T-helper 2 cell treated with Interferon-gamma antibody and Interleukin-4, amounts not matched to agents 5 μg/mL and 100 μg/mL, for 36 hours (primary cell): ENCODE measurements around the gene PCDHA11.
A peak's percentile ranks its signal among the peaks of the same experiment; 100 is the strongest.
"Not testable (repeated sequence)": the region's sequence is repeated elsewhere in the genome, so short reads cannot be mapped to it uniquely, and the experiment has no call there.

ENCODE experiments used
- DNase-seq: peaks from one replicate; pipeline ENCODE4 v3.0.0; 2021; ENCODE audit warnings: low spot score
- H3K27ac Mint-ChIP-seq: one replicate; pipeline ENCODE4 v1.8.0; 2021; ENCODE audit warnings: mild to moderate bottlenecking, mixed read lengths
- H3K27me3 Mint-ChIP-seq: one replicate; pipeline ENCODE4 v1.8.0; 2021; ENCODE audit warnings: low read depth, mixed read lengths
- H3K36me3 Mint-ChIP-seq: one replicate; pipeline ENCODE4 v1.8.0; 2021; ENCODE audit warnings: low read depth, mixed read lengths
- H3K4me1 Mint-ChIP-seq: one replicate; pipeline ENCODE4 v1.8.0; 2021; ENCODE audit warnings: low read depth, mixed read lengths
- H3K4me3 Mint-ChIP-seq: one replicate; pipeline ENCODE4 v1.8.0; 2022; ENCODE audit warnings: mild to moderate bottlenecking, moderate library complexity, mixed read lengths
- H3K9me3 Mint-ChIP-seq: one replicate; pipeline ENCODE4 v1.8.0; 2021; ENCODE audit warnings: mixed read lengths

Gene PCDHA11

DNA sequence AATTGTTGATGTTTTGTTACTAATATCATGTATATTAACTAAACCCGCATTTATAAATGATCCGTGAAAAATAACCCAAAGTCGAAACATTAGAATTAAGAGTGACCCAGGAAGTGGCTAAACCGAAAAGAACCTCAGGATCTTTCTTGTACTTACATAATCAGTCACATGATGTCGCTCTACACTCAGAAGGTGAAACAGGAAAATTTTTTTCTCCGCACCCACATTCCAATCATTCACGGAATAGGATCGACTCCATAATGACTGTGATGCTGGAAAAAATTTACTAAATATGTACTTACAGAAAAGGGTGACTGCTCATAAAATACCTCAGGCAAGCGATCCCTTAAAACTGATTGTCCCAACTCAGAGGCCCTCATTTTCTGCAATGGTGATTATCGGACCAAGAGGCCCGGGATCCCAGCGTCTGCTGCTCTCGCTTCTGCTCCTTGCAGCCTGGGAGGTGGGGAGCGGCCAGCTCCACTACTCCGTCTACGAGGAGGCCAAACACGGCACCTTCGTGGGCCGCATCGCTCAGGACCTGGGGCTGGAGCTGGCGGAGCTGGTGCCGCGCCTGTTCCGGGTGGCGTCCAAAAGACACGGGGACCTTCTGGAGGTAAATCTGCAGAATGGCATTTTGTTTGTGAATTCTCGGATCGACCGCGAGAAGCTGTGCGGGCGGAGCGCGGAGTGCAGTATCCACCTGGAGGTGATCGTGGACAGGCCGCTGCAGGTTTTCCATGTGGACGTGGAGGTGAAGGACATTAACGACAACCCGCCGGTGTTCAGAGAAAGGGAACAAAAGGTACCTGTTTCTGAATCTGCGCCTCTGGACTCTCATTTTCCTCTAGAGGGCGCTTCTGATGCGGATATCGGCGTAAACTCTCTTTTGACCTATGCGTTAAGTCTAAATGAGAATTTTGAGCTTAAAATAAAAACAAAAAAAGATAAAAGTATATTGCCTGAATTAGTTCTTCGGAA, 6.6 kb downstream of the PCDHA11 start, which contains the start of gene PCDHA12:
Gene PCDHA12 (plus strand): TSS at position 224 of the 981 bp plus-strand sequence. CDS start 165 bp downstream, at position 389.
- Mint-ChIP-seq H3K4me3 (no peak within 1 kb of the TSS), H3K36me3 (no peaks in the 10 kb centered on the region), H3K27me3 (no peaks in the 10 kb centered on the region), H3K4me1 (no peaks in the 10 kb centered on the region), H3K27ac (no peak within 1 kb of the TSS), H3K9me3 (peaks cover 25% of the 10 kb centered on the region)
- DNase-seq, result no peak

DNA sequence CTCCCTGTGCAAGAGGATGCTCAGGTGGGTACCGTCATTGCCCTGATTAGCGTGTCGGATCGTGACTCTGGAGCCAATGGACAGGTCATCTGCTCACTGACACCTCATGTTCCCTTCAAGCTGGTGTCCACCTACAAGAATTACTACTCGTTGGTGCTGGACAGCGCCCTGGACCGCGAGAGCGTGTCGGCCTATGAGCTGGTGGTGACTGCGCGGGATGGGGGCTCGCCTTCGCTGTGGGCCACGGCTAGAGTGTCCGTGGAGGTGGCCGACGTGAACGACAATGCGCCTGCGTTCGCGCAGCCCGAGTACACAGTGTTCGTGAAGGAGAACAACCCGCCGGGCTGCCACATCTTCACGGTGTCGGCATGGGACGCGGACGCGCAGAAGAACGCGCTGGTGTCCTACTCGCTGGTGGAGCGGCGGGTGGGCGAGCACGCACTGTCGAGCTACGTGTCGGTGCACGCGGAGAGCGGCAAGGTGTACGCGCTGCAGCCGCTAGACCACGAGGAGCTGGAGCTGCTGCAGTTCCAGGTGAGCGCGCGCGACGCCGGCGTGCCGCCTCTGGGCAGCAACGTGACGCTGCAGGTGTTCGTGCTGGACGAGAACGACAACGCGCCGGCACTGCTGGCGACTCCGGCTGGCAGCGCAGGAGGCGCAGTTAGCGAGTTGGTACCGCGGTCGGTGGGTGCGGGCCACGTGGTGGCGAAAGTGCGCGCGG, 7.9 kb downstream of the PCDHA11 start:
- H3K27me3 Mint-ChIP-seq, H3K4me3 Mint-ChIP-seq, H3K36me3 Mint-ChIP-seq, H3K27ac Mint-ChIP-seq, H3K4me1 Mint-ChIP-seq, DNase-seq: not testable (repeated sequence)
- peaks cover 36% of the 10 kb centered on the region for H3K9me3 Mint-ChIP-seq

DNA sequence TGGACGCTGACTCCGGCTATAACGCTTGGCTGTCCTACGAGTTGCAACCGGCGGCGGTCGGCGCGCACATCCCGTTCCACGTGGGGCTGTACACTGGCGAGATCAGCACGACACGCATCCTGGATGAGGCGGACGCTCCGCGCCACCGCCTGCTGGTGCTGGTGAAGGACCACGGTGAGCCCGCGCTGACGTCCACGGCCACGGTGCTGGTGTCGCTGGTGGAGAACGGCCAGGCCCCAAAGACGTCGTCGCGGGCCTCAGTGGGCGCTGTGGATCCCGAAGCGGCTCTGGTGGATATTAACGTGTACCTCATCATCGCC, 8.5 kb downstream of the PCDHA11 start:
- H3K9me3 Mint-ChIP-seq, result peaks cover 36% of the 10 kb centered on the region
- H3K36me3 Mint-ChIP-seq, result no peaks in the 10 kb centered on the region
- no peak overlapping the region for H3K4me3 Mint-ChIP-seq
- no peaks in the 10 kb centered on the region for H3K4me1 Mint-ChIP-seq
- H3K27me3 Mint-ChIP-seq, result no peaks in the 10 kb centered on the region
- DNase-seq, result no peak
- H3K27ac Mint-ChIP-seq, result no peak overlapping the region

DNA sequence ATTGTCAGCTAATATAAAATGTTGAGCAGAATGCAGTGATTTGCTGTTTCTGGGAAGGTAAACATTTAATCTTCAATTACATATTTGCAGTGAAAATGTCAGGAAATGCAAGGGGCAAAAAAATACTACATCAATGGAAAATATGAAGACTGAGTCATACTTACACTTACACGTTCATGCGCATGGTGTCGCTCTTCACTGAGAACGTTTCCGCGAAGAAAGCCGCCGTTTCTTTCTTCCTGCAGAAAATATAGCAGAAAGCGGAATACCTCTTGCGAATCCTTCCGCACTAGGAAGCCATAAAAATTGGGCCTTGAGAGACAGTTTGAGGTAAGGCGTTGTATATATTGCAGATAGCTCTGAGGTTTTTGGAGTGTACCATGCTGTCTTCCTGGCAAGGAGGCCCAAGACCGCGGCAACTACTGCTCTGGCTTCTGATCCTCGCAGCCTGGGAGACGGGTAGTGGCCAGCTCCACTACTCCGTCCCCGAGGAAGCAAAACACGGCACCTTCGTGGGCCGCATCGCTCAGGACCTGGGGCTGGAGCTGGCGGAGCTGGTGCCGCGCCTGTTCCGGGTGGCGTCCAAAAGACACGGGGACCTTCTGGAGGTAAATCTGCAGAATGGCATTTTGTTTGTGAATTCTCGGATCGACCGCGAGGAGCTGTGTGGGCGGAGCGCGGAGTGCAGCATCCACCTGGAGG, 13.3 kb downstream of the PCDHA11 start, which contains the start of gene PCDHA13:
Gene PCDHA13 (plus strand): TSS at position 236 of the 702 bp plus-strand sequence. CDS start 145 bp downstream, at position 381.
- no peak within 1 kb of the TSS for H3K4me3 Mint-ChIP-seq
- H3K36me3 Mint-ChIP-seq, result peaks cover 1% of the 10 kb centered on the region
- H3K27me3 Mint-ChIP-seq, result no peaks in the 10 kb centered on the region
- peak within 1 kb of the TSS; percentile 53 for H3K27ac Mint-ChIP-seq
- DNase-seq, result no peak
- no peaks in the 10 kb centered on the region for H3K4me1 Mint-ChIP-seq
- peaks cover 36% of the 10 kb centered on the region for H3K9me3 Mint-ChIP-seq

DNA sequence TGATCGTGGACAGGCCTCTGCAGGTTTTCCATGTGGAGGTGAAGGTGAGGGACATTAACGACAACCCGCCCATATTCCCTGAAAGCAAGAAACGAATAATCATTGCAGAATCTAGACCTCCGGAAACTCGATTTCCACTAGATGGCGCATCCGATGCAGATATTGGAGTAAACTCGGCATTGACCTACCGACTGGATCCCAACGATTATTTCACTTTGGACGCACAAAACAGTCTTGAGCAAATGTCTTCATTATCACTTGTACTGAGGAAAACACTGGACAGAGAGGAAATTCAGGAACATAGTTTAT, 13.8 kb downstream of the PCDHA11 start:
- peak overlapping the region; percentile 53 for H3K27ac Mint-ChIP-seq
- DNase-seq, result no peak
- peaks cover 1% of the 10 kb centered on the region for H3K36me3 Mint-ChIP-seq
- no peak overlapping the region for H3K4me3 Mint-ChIP-seq
- H3K27me3 Mint-ChIP-seq, result no peaks in the 10 kb centered on the region
- no peaks in the 10 kb centered on the region for H3K4me1 Mint-ChIP-seq
- peaks cover 39% of the 10 kb centered on the region for H3K9me3 Mint-ChIP-seq

DNA sequence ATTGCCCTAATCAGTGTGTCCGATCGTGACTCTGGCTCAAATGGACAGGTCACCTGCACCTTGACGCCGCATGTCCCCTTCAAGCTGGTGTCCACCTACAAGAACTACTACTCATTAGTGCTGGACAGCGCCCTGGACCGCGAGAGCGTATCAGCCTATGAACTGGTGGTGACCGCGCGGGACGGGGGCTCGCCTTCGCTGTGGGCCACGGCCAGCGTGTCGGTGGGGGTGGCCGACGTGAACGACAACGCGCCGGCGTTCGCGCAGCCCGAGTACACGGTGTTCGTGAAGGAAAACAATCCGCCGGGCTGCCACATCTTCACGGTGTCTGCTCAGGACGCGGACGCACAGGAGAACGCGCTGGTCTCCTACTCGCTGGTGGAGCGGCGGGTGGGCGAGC, 14.6 kb downstream of the PCDHA11 start:
- no peaks in the 10 kb centered on the region for H3K4me1 Mint-ChIP-seq
- H3K27me3 Mint-ChIP-seq, result no peaks in the 10 kb centered on the region
- H3K4me3 Mint-ChIP-seq, result no peak overlapping the region
- peaks cover 45% of the 10 kb centered on the region for H3K9me3 Mint-ChIP-seq
- peaks cover 1% of the 10 kb centered on the region for H3K36me3 Mint-ChIP-seq
- DNase-seq, result no peak
- H3K27ac Mint-ChIP-seq, result no peak overlapping the region

DNA sequence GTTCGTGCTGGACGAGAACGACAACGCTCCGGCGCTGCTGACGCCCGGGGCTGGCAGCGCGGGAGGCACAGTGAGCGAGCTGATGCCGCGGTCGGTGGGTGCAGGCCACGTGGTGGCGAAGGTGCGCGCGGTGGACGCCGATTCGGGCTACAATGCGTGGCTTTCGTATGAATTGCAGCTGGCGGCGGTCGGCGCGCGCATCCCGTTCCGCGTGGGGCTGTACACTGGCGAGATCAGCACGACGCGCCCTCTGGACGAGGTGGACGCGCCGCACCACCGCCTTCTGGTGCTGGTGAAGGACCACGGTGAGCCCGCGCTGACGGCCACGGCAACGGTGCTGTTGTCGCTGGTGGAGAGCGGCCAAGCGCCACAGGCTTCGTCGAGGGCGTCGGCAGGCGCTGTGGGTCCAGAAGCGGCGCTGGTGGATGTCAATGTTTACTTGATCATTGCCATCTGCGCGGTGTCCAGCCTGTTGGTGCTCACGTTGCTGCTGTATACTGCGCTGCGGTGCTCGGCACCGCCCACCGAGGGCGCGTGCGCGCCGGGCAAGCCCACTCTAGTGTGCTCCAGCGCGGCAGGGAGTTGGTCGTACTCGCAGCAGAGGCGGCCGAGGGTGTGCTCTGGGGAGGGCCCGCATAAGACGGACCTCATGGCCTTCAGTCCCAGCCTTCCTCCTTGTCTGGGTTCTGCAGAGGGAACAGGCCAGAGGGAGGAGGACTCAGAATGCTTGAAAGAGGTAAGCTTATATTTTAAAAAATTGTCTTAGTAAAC, 15.4 kb downstream of the PCDHA11 start:
- Mint-ChIP-seq H3K9me3 (peaks cover 40% of the 10 kb centered on the region), H3K4me3 (no peak overlapping the region), H3K27me3 (no peaks in the 10 kb centered on the region), H3K36me3 (peaks cover 1% of the 10 kb centered on the region), H3K4me1 (no peaks in the 10 kb centered on the region), H3K27ac (no peak overlapping the region)
- no peak for DNase-seq

DNA sequence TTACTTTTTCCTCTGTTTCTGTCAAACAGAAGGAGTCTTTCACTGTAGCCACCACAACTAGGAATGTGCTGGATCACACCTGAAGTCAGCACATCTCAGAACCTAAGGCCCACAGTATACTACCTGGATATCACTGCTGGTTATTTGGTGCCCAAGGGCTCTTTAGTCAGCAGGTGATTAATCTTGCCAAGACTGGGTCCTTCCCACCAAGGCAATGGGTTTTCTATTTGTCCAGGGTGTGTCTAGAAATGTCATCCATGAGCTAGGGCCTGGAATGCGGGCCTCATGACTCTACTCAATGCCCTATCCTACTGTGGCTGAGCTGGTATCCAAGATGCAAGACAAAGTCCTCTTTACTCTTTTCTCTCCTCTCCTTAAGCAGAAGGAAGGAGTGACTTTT, 47.6 kb downstream of the PCDHA11 start:
- H3K4me3 Mint-ChIP-seq, result no peak overlapping the region
- H3K4me1 Mint-ChIP-seq, result no peaks in the 10 kb centered on the region
- H3K36me3 Mint-ChIP-seq, result no peaks in the 10 kb centered on the region
- no peaks in the 10 kb centered on the region for H3K27me3 Mint-ChIP-seq
- no peak overlapping the region for H3K27ac Mint-ChIP-seq
- H3K9me3 Mint-ChIP-seq, result peaks cover 18% of the 10 kb centered on the region
- no peak for DNase-seq
